T-helper 9 cell (primary cell): ENCODE data around the gene RERE.
"Not testable (repeated sequence)": the region's sequence is repeated elsewhere in the genome, so short reads cannot be mapped to it uniquely, and the experiment has no call there.

Experiments used
- DNase-seq: peaks from one replicate; pipeline ENCODE4 v3.0.0-alpha.2; 2020

Gene RERE

GRCh38 chr1:8747879-8748825, 69.3 kb downstream of the RERE start:
- DNase-seq: no peak

GRCh38 chr1:8746554-8746953, 70.9 kb downstream of the RERE start:
- no peak for DNase-seq

- no peak for DNase-seq
Observed at GRCh38 chr1:8745749-8746390, 71.6 kb downstream of the RERE start.

- no peak for DNase-seq
Observed at GRCh38 chr1:8745346-8745745, 72.1 kb downstream of the RERE start.

- no peak for DNase-seq
Observed at GRCh38 chr1:8742022-8742924, 75.2 kb downstream of the RERE start.

- no peak for DNase-seq
Observed at GRCh38 chr1:8740034-8740449, 77.4 kb downstream of the RERE start.

GRCh38 chr1:8739377-8739776, 78.1 kb downstream of the RERE start:
- DNase-seq: no peak

- no peak for DNase-seq
Observed at GRCh38 chr1:8736927-8737326, 80.5 kb downstream of the RERE start.

GRCh38 chr1:8733484-8733883, 84.0 kb downstream of the RERE start:
- DNase-seq: no peak

GRCh38 chr1:8731162-8731561, 86.3 kb downstream of the RERE start:
- no peak for DNase-seq

- no peak for DNase-seq
Observed at GRCh38 chr1:8728464-8728863, 89.0 kb downstream of the RERE start.

- no peak for DNase-seq
Observed at GRCh38 chr1:8727809-8728213, 89.6 kb downstream of the RERE start.

GRCh38 chr1:8727316-8727715, 90.1 kb downstream of the RERE start:
- not testable (repeated sequence) for DNase-seq

- not testable (repeated sequence) for DNase-seq
Observed at GRCh38 chr1:8726801-8727186, 90.6 kb downstream of the RERE start.

GRCh38 chr1:8723010-8723409, 94.4 kb downstream of the RERE start:
- no peak for DNase-seq

GRCh38 chr1:8722366-8722765, 95.1 kb downstream of the RERE start:
- DNase-seq: no peak

GRCh38 chr1:8721679-8722324, 95.6 kb downstream of the RERE start:
- no peak for DNase-seq

- no peak for DNase-seq
Observed at GRCh38 chr1:8720347-8720746, 97.1 kb downstream of the RERE start.

GRCh38 chr1:8718850-8719361, 98.5 kb downstream of the RERE start:
- DNase-seq: no peak

GRCh38 chr1:8717148-8717547, 100.3 kb downstream of the RERE start:
- no peak for DNase-seq

GRCh38 chr1:8716238-8716637, 101.2 kb downstream of the RERE start:
- DNase-seq: no peak

- no peak for DNase-seq
Observed at GRCh38 chr1:8714173-8714572, 103.3 kb downstream of the RERE start.
